Measurements from ENCODE around the gene ARG2. TPM values are rescaled to one million over a fixed set of nuclear protein-coding genes. Genes with fewer than 3 reads are reported as not detected.

Gene ARG2
- total and polyA plus RNA-seq, 2 experiments from 2014 or later: 5.6 to 6.3 TPM

- DNase-seq: no peak
- no peaks in the 10 kb centered on the region for H3K9me2 ChIP-seq (ENCODE audit: insufficient read depth)
- in situ Hi-C loops (cut with MboI): no loop called here
- no peak overlapping the region for H3K27ac ChIP-seq
- no peak overlapping the region for H3K9ac ChIP-seq
- H4K20me1 ChIP-seq (ENCODE audit: insufficient read depth): no peaks in the 10 kb centered on the region
- H3K4me1 ChIP-seq (ENCODE audit: insufficient read depth): no peaks in the 10 kb centered on the region
- H3K36me3 ChIP-seq (ENCODE audit: low read depth): no peaks in the 10 kb centered on the region
- H3F3A ChIP-seq (ENCODE audit: insufficient read depth): no peaks in the 10 kb centered on the region
- H3K4me2 ChIP-seq (ENCODE audit: unreplicated experiment): no peak overlapping the region
- WGBS, 2 experiments (ENCODE audit: low coverage in 1 of 2, low lambda C conversion rate in 2 of 2, missing lambda C conversion rate in 2 of 2): 72 to 77% methylated on average over 5 of the region's 5 CpGs
- H2AFZ ChIP-seq: no peak overlapping the region
- no peak overlapping the region for H3K4me3 ChIP-seq
- no peaks in the 10 kb centered on the region for H3K79me2 ChIP-seq (ENCODE audit: insufficient read depth)
- H3K27me3 ChIP-seq (replicated peaks; ENCODE audit: insufficient read depth): no peaks in the 10 kb centered on the region
- no peaks in the 10 kb centered on the region for H3K9me3 ChIP-seq (ENCODE audit: low read depth)
- TF ChIP-seq EZH2 (IDR thresholded peaks at IDR 0.05; ENCODE audit: insufficient read depth, poor library complexity, severe bottlenecking) (no peak), EZH2phosphoT487 (IDR thresholded peaks at IDR 0.05; ENCODE audit: insufficient read depth, low read depth) (no peak)
Measured at GRCh38 chr14:67572608-67573007, 47.1 kb upstream of the ARG2 start.

DNA sequence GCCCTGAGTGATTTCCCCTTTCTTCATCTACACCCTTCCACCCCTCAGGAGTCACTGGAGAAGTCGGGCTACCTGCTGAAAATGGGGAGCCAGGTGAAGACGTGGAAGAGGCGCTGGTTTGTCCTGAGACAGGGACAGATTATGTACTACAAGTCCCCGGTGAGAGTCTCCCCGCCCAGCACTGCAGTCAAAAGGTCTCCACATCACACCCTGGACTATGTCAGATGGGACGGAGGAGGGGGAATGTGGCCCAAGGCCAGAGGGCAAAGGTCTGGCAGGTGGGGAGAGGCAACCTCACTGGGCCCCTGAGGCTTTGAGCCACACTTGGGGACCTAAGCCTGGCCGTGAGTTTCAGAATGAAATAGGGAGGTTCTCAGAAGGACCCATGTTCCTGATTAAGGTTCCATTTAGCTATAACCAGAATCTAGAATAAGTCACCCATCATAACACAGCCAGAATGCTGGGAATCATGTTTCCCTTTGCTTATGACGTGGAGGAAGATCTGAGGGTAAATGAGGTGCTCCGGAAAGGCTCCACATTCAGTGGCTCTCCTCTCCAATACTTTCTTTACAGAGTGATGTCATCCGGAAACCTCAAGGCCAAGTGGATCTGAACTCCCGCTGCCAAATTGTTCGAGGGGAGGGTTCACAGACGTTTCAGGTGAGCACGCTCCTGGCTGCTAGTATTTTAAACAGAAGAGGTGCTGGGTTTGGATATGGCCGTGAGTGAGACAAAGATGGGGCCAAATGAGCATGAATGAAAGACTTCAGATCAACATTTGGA is 46.3 kb upstream of the ARG2 start:
- no peaks in the 10 kb centered on the region for H3K9me3 ChIP-seq (ENCODE audit: low read depth)
- no peak overlapping the region for H3K9ac ChIP-seq
- H3K79me2 ChIP-seq (ENCODE audit: insufficient read depth): no peaks in the 10 kb centered on the region
- H3F3A ChIP-seq (ENCODE audit: insufficient read depth): no peaks in the 10 kb centered on the region
- in situ Hi-C loops (cut with MboI): no loop called here
- H3K4me3 ChIP-seq: no peak overlapping the region
- no peak for DNase-seq
- H2AFZ ChIP-seq: no peak overlapping the region
- H3K4me2 ChIP-seq (ENCODE audit: unreplicated experiment): no peak overlapping the region
- H3K4me1 ChIP-seq (ENCODE audit: insufficient read depth): no peaks in the 10 kb centered on the region
- H4K20me1 ChIP-seq (ENCODE audit: insufficient read depth): no peaks in the 10 kb centered on the region
- no peaks in the 10 kb centered on the region for H3K36me3 ChIP-seq (ENCODE audit: low read depth)
- 58 to 63% methylated on average over 15 of the region's 15 CpGs for WGBS, 2 experiments (ENCODE audit: low coverage in 1 of 2, low lambda C conversion rate in 2 of 2, missing lambda C conversion rate in 2 of 2)
- H3K9me2 ChIP-seq (ENCODE audit: insufficient read depth): no peaks in the 10 kb centered on the region
- no peaks in the 10 kb centered on the region for H3K27me3 ChIP-seq (replicated peaks; ENCODE audit: insufficient read depth)
- no peak for TF ChIP-seq EZH2 (IDR thresholded peaks at IDR 0.05; ENCODE audit: insufficient read depth, poor library complexity, severe bottlenecking)
- no peak for TF ChIP-seq EZH2phosphoT487 (IDR thresholded peaks at IDR 0.05; ENCODE audit: insufficient read depth, low read depth)
- no peak overlapping the region for H3K27ac ChIP-seq

DNA sequence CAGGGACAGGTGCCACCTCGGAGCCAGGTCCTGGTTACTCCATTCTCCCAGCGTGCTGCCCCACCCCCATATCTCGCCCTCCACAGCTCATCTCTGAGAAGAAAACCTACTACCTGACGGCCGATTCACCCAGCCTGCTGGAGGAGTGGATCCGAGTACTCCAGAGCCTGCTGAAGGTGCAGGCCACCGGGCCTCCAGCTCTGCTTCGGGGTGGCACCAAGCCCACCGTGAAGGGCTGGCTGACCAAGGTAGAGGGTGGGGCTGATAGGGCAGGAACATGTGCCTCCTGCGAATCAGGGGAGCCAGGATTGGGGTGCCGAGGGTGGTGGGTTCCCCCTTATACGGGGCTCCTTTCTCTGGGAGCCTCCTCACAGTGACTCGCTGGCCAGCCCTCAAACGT is 45.6 kb upstream of the ARG2 start:
- H3K4me2 ChIP-seq (ENCODE audit: unreplicated experiment): no peak overlapping the region
- 62 to 66% methylated on average over 13 to 14 of the region's 14 CpGs for WGBS, 2 experiments (ENCODE audit: low coverage in 1 of 2, low lambda C conversion rate in 2 of 2, missing lambda C conversion rate in 2 of 2)
- no peak overlapping the region for H3K9ac ChIP-seq
- H3K9me2 ChIP-seq (ENCODE audit: insufficient read depth): no peaks in the 10 kb centered on the region
- in situ Hi-C loops (cut with MboI): no loop called here
- H2AFZ ChIP-seq: no peak overlapping the region
- H3K36me3 ChIP-seq (ENCODE audit: low read depth): no peaks in the 10 kb centered on the region
- H3K27me3 ChIP-seq (replicated peaks; ENCODE audit: insufficient read depth): no peaks in the 10 kb centered on the region
- no peaks in the 10 kb centered on the region for H3F3A ChIP-seq (ENCODE audit: insufficient read depth)
- H3K4me3 ChIP-seq: no peak overlapping the region
- no peak for DNase-seq
- no peak overlapping the region for H3K27ac ChIP-seq
- H3K4me1 ChIP-seq (ENCODE audit: insufficient read depth): no peaks in the 10 kb centered on the region
- TF ChIP-seq EZH2 (IDR thresholded peaks at IDR 0.05; ENCODE audit: insufficient read depth, poor library complexity, severe bottlenecking) (no peak), EZH2phosphoT487 (IDR thresholded peaks at IDR 0.05; ENCODE audit: insufficient read depth, low read depth) (no peak)
- H3K9me3 ChIP-seq (ENCODE audit: low read depth): no peaks in the 10 kb centered on the region
- H4K20me1 ChIP-seq (ENCODE audit: insufficient read depth): no peaks in the 10 kb centered on the region
- no peaks in the 10 kb centered on the region for H3K79me2 ChIP-seq (ENCODE audit: insufficient read depth)

DNA sequence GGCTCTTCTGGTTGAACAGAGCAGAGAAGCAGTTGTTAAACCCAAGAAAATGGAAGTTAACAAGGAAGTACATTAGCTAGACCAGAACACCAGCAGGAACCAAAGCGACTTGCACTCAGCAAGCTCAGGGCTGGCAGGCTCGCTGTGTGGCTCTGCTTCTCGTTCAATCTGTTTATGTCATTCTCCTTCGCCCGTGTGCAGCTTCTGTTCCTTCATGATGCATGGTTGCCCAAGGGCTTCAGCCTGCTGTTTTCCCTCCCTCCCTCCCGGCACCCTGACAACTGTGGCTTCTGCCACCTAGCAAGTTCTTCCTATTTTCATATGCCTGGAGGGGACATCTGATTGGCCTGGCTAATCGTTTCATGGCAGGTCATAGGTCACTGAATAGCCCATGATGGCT is 44.9 kb upstream of the ARG2 start:
- Histone ChIP-seq H3K4me1 (ENCODE audit: insufficient read depth) (no peaks in the 10 kb centered on the region), H3K79me2 (ENCODE audit: insufficient read depth) (no peaks in the 10 kb centered on the region), H3F3A (ENCODE audit: insufficient read depth) (no peaks in the 10 kb centered on the region), H3K36me3 (ENCODE audit: low read depth) (no peaks in the 10 kb centered on the region), H3K27ac (no peak overlapping the region), H3K9me3 (ENCODE audit: low read depth) (no peaks in the 10 kb centered on the region), H3K9ac (no peak overlapping the region), H3K4me2 (ENCODE audit: unreplicated experiment) (no peak overlapping the region), H3K27me3 (replicated peaks; ENCODE audit: insufficient read depth) (no peaks in the 10 kb centered on the region), H2AFZ (no peak overlapping the region), H3K4me3 (no peak overlapping the region), H4K20me1 (ENCODE audit: insufficient read depth) (no peaks in the 10 kb centered on the region), H3K9me2 (ENCODE audit: insufficient read depth) (no peaks in the 10 kb centered on the region)
- no peak for TF ChIP-seq EZH2phosphoT487 (IDR thresholded peaks at IDR 0.05; ENCODE audit: insufficient read depth, low read depth)
- TF ChIP-seq EZH2 (IDR thresholded peaks at IDR 0.05; ENCODE audit: insufficient read depth, poor library complexity, severe bottlenecking): no peak
- in situ Hi-C loops (cut with MboI): no loop called here
- 51 to 57% methylated on average over 5 to 7 of the region's 7 CpGs for WGBS, 2 experiments (ENCODE audit: low coverage in 1 of 2, low lambda C conversion rate in 2 of 2, missing lambda C conversion rate in 2 of 2)
- DNase-seq: no peak
